ENCODE measurements around the gene TVP23C. TPM values are rescaled to one million over a fixed set of nuclear protein-coding genes. Genes with fewer than 3 reads are reported as not detected.

TVP23C gene
- total and polyA plus RNA-seq, 9 of the 15 experiments (the other 6 are each of a cell fraction or from before 2014, with no cell fraction given) = 5.7 to 16.8 (median 8.2) TPM

DNA sequence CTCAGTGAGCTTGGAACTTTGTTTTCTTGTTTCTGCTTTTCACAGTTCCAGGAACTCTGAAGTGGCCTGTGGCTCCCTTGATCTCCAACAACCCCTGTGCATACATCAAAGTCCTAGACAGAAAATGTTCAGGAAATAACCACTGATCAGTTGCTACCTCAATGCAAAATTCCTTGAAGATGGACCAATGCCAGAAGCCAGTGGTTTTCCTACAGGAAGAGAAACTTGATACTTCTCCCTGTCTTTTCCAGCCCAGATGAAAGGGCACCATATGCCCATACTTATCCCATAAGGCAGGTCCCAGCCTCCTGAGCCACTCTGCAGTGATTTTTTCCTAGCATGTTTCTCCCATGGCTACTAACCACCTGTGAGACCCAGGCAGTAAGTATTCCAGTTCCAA lies 83.6 kb downstream of the TVP23C start:
- ChIA-PET CTCF (ENCODE audit: low intra/inter-chr PET ratio) (no interaction called here), POLR2A (no interaction called here)
- no peaks in the 10 kb centered on the region for H3K79me2 ChIP-seq (ENCODE audit: control insufficient read depth, insufficient read depth, low read length)
- H3K27me3 ChIP-seq (ENCODE audit: control insufficient read depth in 2 of 2, insufficient read depth in 2 of 2, low read length in 2 of 2) = no peaks in the 10 kb centered on the region
- in situ Hi-C loops (cut with MboI) = no loop called here
- no peak overlapping the region for H3K4me3 ChIP-seq
- no TSS peak for BruUV-seq (replicated peaks)
- no peak overlapping the region for H2AFZ ChIP-seq (ENCODE audit: low read depth, low read length)
- no peaks in the 10 kb centered on the region for H3K4me1 ChIP-seq (replicated peaks in 1 of 2; ENCODE audit: control insufficient read depth in 2 of 2, insufficient read depth in 2 of 2, low read length in 2 of 2)
- no peak overlapping the region for H3K9ac ChIP-seq (ENCODE audit: insufficient read depth in 1 of 2, low read depth in 2 of 2, low read length in 2 of 2)
- H4K20me1 ChIP-seq (replicated peaks; ENCODE audit: control insufficient read depth, insufficient read depth, low read length) = no peaks in the 10 kb centered on the region
- no peaks in the 10 kb centered on the region for H3K9me1 ChIP-seq (ENCODE audit: control insufficient read depth, insufficient read depth, low read length)
- no peaks in the 10 kb centered on the region for H3K36me3 ChIP-seq (ENCODE audit: control insufficient read depth, insufficient read depth, low read length)
- FAIRE-seq (no peak), DNase-seq (ENCODE audit: extremely low read depth in 1 of 4, low spot score in 3 of 4) (no peak), ATAC-seq (no peak)
- intact Hi-C loops (cut with micrococcal nuclease) = no loop called here
- no peak overlapping the region for H3K4me2 ChIP-seq (ENCODE audit: insufficient read depth, low read length)
- TF ChIP-seq RAD51 (IDR thresholded peaks at IDR 0.05; ENCODE audit: borderline replicate concordance, low read depth) (no peak), KDM4B (IDR thresholded peaks at IDR 0.05; ENCODE audit: borderline replicate concordance in 2 of 2, low read depth in 1 of 2) (no peak), HNRNPLL (IDR thresholded peaks at IDR 0.05; ENCODE audit: low read depth, low read length, poor library complexity, severe bottlenecking) (no peak), ZKSCAN8 (CRISPR knock-in tag; IDR thresholded peaks at IDR 0.05) (no peak), SMARCB1 (IDR thresholded peaks at IDR 0.05; ENCODE audit: insufficient read length, low read depth) (no peak), BRF1 (IDR thresholded peaks at IDR 0.05; ENCODE audit: borderline replicate concordance, extremely low read depth, insufficient read length) (no peak), LCOR (CRISPR knock-in tag; IDR thresholded peaks at IDR 0.05) (no peak)
- TF ChIP-seq, protein P1, sequence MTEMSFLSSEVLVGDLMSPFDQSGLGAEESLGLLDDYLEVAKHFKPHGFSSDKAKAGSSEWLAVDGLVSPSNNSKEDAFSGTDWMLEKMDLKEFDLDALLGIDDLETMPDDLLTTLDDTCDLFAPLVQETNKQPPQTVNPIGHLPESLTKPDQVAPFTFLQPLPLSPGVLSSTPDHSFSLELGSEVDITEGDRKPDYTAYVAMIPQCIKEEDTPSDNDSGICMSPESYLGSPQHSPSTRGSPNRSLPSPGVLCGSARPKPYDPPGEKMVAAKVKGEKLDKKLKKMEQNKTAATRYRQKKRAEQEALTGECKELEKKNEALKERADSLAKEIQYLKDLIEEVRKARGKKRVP (CRISPR knock-in tag; IDR thresholded peaks at IDR 0.05) = no peak
- H3K9me3 ChIP-seq (replicated peaks; ENCODE audit: control insufficient read depth, insufficient read depth, low read depth, low read length) = no peaks in the 10 kb centered on the region
- no peak overlapping the region for H3K27ac ChIP-seq (ENCODE audit: extremely low read depth, low read depth, low read length)

Measured in K562 (cell line).